OCI-LY7 (cell line): ENCODE measurements around the gene BRIP1. TPM values are rescaled to one million over a fixed set of nuclear protein-coding genes. Genes with fewer than 3 reads are reported as not detected.

Source experiments
- BruUV-seq: library from RNA; stranded (reverse); fragments of 400-500 nt; replicated peaks from 2 replicates; lab custom pipeline; 2021; lab: Mats Ljungman, UMichigan
- CTCF ChIA-PET: fragments of 300-600 bp; sonication (Branson Sonifier 250); formaldehyde crosslinking; loops from one replicate; lab custom pipeline; 2022; ENCODE audit warnings: antibody characterized with exemption; ENCODE audit not compliant: unreplicated experiment; lab: Charles Lee
- POLR2A ChIA-PET: fragments of 300-600 bp; sonication (Branson Sonifier 250); formaldehyde crosslinking; loops from one replicate; lab custom pipeline; 2022; ENCODE audit warnings: antibody characterized with exemption; lab: Charles Lee
- DNase-seq: peaks from one replicate; pipeline ENCODE4 v3.0.0-alpha.2; 2015; ENCODE audit warnings: low spot score
- H2AFZ ChIP-seq: fragments of 200-600 bp; sonication (generic), shearing (Covaris generic); 2 replicates; pipeline ENCODE4 v1.6.1; 2014; ENCODE audit warnings: mild to moderate bottlenecking, antibody characterized with exemption, low read length, moderate library complexity
- H3K27ac ChIP-seq: fragments of 200-600 bp; sonication (generic); 2 replicates; pipeline ENCODE4 v1.5.1; 2014; ENCODE audit warnings: mixed run types, low read depth, mild to moderate bottlenecking, moderate library complexity, low read length, inconsistent platforms; ENCODE audit not compliant: poor library complexity, severe bottlenecking
- H3K36me3 ChIP-seq: fragments of 200-600 bp; sonication (generic); 2 replicates; pipeline ENCODE4 v1.6.1; 2014; ENCODE audit warnings: mild to moderate bottlenecking, antibody characterized with exemption, low read length, moderate library complexity, mixed read lengths; ENCODE audit not compliant: insufficient read depth
- H3K4me1 ChIP-seq: fragments of 200-600 bp; sonication (generic); 2 replicates; pipeline ENCODE4 v1.5.1; 2014; ENCODE audit warnings: mild to moderate bottlenecking, low read length; ENCODE audit not compliant: insufficient read depth, poor library complexity, severe bottlenecking
- H3K4me2 ChIP-seq: fragments of 200-600 bp; sonication (generic); 2 replicates; pipeline ENCODE4 v1.6.1; 2014; ENCODE audit warnings: mild to moderate bottlenecking, low read length
- H3K4me3 ChIP-seq: fragments of 200-600 bp; sonication (generic); 2 replicates; pipeline ENCODE4 v1.5.1; 2014; ENCODE audit warnings: mild to moderate bottlenecking, low read depth, low read length; ENCODE audit not compliant: poor library complexity, severe bottlenecking
- H3K79me2 ChIP-seq: fragments of 200-600 bp; sonication (generic); 2 replicates; pipeline ENCODE4 v1.6.1; 2016; ENCODE audit warnings: low read depth, mild to moderate bottlenecking, low read length, moderate library complexity, mixed read lengths; ENCODE audit not compliant: insufficient read depth
- H3K9me2 ChIP-seq: fragments of 200-600 bp; sonication (generic); 2 replicates; pipeline ENCODE4 v1.6.1; 2016; ENCODE audit warnings: mild to moderate bottlenecking, low read length, mixed read lengths; ENCODE audit not compliant: insufficient read depth
- H3K9me3 ChIP-seq: fragments of 200-600 bp; sonication (generic); 2 replicates; pipeline ENCODE4 v1.6.1; 2014; ENCODE audit warnings: mild to moderate bottlenecking, mixed run types, low read length, mixed read lengths
- H4K20me1 ChIP-seq: fragments of 200-600 bp; sonication (generic); 2 replicates; pipeline ENCODE4 v1.6.1; 2014; ENCODE audit warnings: mild to moderate bottlenecking, antibody characterized with exemption, low read length, moderate library complexity, mixed read lengths; ENCODE audit not compliant: insufficient read depth
- EZH2phosphoT487 ChIP-seq: fragments of 200-600 bp; sonication (generic); IDR thresholded peaks from 2 replicates; pipeline ENCODE4 v1.6.1; 2018; ENCODE audit warnings: low read depth, borderline replicate concordance, mild to moderate bottlenecking, mixed run types, antibody characterized with exemption, low read length, moderate library complexity, mixed read lengths
- intact Hi-C: fragments of 100-400 bp; cut with micrococcal nuclease; formaldehyde crosslinking; loops from one replicate; pipeline ENCODE4 v1.10.0; 2022; ENCODE audit not compliant: unreplicated experiment
- total RNA-seq, 2 experiments: library from RNA; depleted of rRNA in 1 of 2; stranded (reverse); fragments of >200 nt in 1 of 2; shearing (Covaris generic) in 1 of 2; gene quantifications; 2 replicates each; pipeline ENCODE4 v1.2.3, GENCODE V29; 2014 to 2022
- TF ChIP-seq, protein P1 (sequence below): fragments of 200-600 bp; sonication (generic); conservative IDR thresholded peaks from 2 replicates; pipeline ENCODE4 v1.5.1; 2014; ENCODE audit warnings: mild to moderate bottlenecking, antibody characterized with exemption, low read length, moderate library complexity, mixed read lengths

BRIP1 gene
- total RNA-seq, 2 experiments from 2014 or later = 32.5 to 33.8 TPM

GRCh38 chr17:61832463-61832862 is 30.9 kb downstream of the BRIP1 start:
- no peak overlapping the region for H3K4me3 ChIP-seq
- peaks cover 9% of the 10 kb centered on the region; the same call in 1 of the 2 replicates for H3K9me3 ChIP-seq
- no peaks in the 10 kb centered on the region for H3K79me2 ChIP-seq
- no TSS peak for BruUV-seq
- ChIA-PET CTCF (no interaction called here), POLR2A (no interaction called here)
- DNase-seq = no peak
- no peak for TF ChIP-seq EZH2phosphoT487
- TF ChIP-seq, protein P1, sequence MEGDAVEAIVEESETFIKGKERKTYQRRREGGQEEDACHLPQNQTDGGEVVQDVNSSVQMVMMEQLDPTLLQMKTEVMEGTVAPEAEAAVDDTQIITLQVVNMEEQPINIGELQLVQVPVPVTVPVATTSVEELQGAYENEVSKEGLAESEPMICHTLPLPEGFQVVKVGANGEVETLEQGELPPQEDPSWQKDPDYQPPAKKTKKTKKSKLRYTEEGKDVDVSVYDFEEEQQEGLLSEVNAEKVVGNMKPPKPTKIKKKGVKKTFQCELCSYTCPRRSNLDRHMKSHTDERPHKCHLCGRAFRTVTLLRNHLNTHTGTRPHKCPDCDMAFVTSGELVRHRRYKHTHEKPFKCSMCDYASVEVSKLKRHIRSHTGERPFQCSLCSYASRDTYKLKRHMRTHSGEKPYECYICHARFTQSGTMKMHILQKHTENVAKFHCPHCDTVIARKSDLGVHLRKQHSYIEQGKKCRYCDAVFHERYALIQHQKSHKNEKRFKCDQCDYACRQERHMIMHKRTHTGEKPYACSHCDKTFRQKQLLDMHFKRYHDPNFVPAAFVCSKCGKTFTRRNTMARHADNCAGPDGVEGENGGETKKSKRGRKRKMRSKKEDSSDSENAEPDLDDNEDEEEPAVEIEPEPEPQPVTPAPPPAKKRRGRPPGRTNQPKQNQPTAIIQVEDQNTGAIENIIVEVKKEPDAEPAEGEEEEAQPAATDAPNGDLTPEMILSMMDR = no peak
- no peak overlapping the region for H3K27ac ChIP-seq
- H3K4me2 ChIP-seq = no peak overlapping the region
- H3K36me3 ChIP-seq = peaks cover 73% of the 10 kb centered on the region
- H3K9me2 ChIP-seq = no peaks in the 10 kb centered on the region
- intact Hi-C loops = no loop called here
- no peak overlapping the region for H2AFZ ChIP-seq
- H3K4me1 ChIP-seq = no peaks in the 10 kb centered on the region
- H4K20me1 ChIP-seq = no peaks in the 10 kb centered on the region

DNA sequence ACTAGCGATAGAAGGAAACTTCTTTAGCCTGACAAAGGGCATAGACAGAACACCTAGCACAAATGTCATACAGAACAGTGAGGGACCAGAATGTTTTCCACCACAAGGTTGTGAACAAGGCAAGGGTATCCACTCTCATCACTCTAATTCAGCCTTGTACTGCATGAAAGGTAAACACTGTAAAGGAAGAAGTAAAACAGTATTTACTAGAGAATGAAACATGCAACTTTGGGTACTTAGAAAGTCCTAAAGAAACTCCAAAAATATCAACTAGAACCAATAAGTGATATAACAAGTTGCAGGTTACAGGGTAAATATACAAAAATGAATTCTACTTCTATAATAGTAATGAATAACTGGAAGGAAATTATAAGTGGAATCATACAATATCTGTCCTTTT is 32.2 kb downstream of the BRIP1 start:
- no peaks in the 10 kb centered on the region for H3K4me1 ChIP-seq
- no peak for DNase-seq
- ChIA-PET POLR2A (no interaction called here), CTCF (no interaction called here)
- no TSS peak for BruUV-seq
- no peak overlapping the region for H3K4me3 ChIP-seq
- no peak overlapping the region for H2AFZ ChIP-seq
- peaks cover 11% of the 10 kb centered on the region; the same call in 1 of the 2 replicates for H3K9me3 ChIP-seq
- no peaks in the 10 kb centered on the region for H4K20me1 ChIP-seq
- TF ChIP-seq, protein P1 = no peak
- TF ChIP-seq EZH2phosphoT487 = no peak
- no peaks in the 10 kb centered on the region for H3K79me2 ChIP-seq
- H3K36me3 ChIP-seq = peaks cover 72% of the 10 kb centered on the region
- no peak overlapping the region for H3K4me2 ChIP-seq
- intact Hi-C loops = no loop called here
- H3K9me2 ChIP-seq = no peaks in the 10 kb centered on the region
- no peak overlapping the region for H3K27ac ChIP-seq

GRCh38 chr17:61828694-61829093 is 34.6 kb downstream of the BRIP1 start:
- intact Hi-C loops = no loop called here
- H3K4me3 ChIP-seq = no peak overlapping the region
- DNase-seq = no peak
- H3K27ac ChIP-seq = no peak overlapping the region
- no peak overlapping the region for H2AFZ ChIP-seq
- no peaks in the 10 kb centered on the region for H3K4me1 ChIP-seq
- no peaks in the 10 kb centered on the region for H4K20me1 ChIP-seq
- no TSS peak for BruUV-seq
- H3K9me2 ChIP-seq = no peaks in the 10 kb centered on the region
- POLR2A ChIA-PET = interaction anchor here (1.5 kb wide), 1 partner anchor 12 kb away, joined by 4 read pairs; no protein-coding TSS in a partner anchor
- peaks cover 4% of the 10 kb centered on the region; the same call in 1 of the 2 replicates for H3K79me2 ChIP-seq
- peaks cover 76% of the 10 kb centered on the region for H3K36me3 ChIP-seq
- TF ChIP-seq EZH2phosphoT487 = no peak
- H3K9me3 ChIP-seq = peaks cover 19% of the 10 kb centered on the region; the same call in 1 of the 2 replicates
- CTCF ChIA-PET = no interaction called here
- H3K4me2 ChIP-seq = no peak overlapping the region
